SK-N-SH (cell line): ENCODE data around the gene LARP6. TPM values are rescaled to one million over a fixed set of nuclear protein-coding genes. Genes with fewer than 3 reads are reported as not detected.
"Not testable (repeated sequence)": the region's sequence is repeated elsewhere in the genome, so short reads cannot be mapped to it uniquely, and the experiment has no call there.

Experiments
- CTCF ChIA-PET: fragments of 300-600, 350-600 bp; formaldehyde crosslinking; extraction: SDS; loops from one replicate; lab custom pipeline; 2021; lab: Yijun Ruan, JAX
- POLR2A ChIA-PET: fragments of 350-600 bp; sonication (Branson Sonifier 250); formaldehyde crosslinking; extraction: SDS; loops from one replicate; lab custom pipeline; 2020; ENCODE audit warnings: antibody characterized with exemption, inconsistent platforms; lab: Yijun Ruan, JAX
- DNase-seq: peaks from one replicate; pipeline ENCODE4 v3.0.0; 2012
- H2AFZ ChIP-seq: fragments of 200-600 bp; sonication (generic); 2 replicates; pipeline ENCODE4 v1.8.1; 2016; ENCODE audit warnings: antibody characterized with exemption, mild to moderate bottlenecking, low read depth
- H3F3A ChIP-seq: fragments of 200-600 bp; sonication (generic); replicated peaks from 2 replicates; pipeline ENCODE3; 2016; ENCODE audit warnings: antibody characterized with exemption, mild to moderate bottlenecking; ENCODE audit not compliant: insufficient read depth
- H3K27ac ChIP-seq, 2 experiments: fragments of 200-500 bp in 1 of 2; fragments of 200-600 bp in 1 of 2; sonication (Bioruptor generic) in 1 of 2; sonication (generic), shearing (Covaris generic) in 1 of 2; 2 replicates each; pipeline versions ENCODE4 v1.5.1 to v1.6.1; 2014 to 2016; ENCODE audit warnings: low read depth in 2 of 2, inconsistent platforms in 1 of 2, low read length in 1 of 2, mild to moderate bottlenecking in 1 of 2, mixed read lengths in 1 of 2
- H3K27me3 ChIP-seq: fragments of 200-600 bp; sonication (generic), shearing (Covaris generic); 2 replicates; pipeline ENCODE4 v1.6.1; 2016; ENCODE audit warnings: mixed run types; ENCODE audit not compliant: insufficient read depth
- H3K36me3 ChIP-seq, 2 experiments: fragments of 200-500 bp in 1 of 2; fragments of 200-600 bp in 1 of 2; sonication (Bioruptor generic) in 1 of 2; sonication (generic) in 1 of 2; replicated peaks in 1 of 2; 2 replicates each; pipeline versions ENCODE3 to v1.5.1; 2014 to 2016; ENCODE audit warnings: low read length in 1 of 2, mild to moderate bottlenecking in 1 of 2; ENCODE audit not compliant: insufficient read depth in 2 of 2, control insufficient read depth in 1 of 2
- H3K4me1 ChIP-seq, 2 experiments: fragments of 200-500 bp in 1 of 2; fragments of 200-600 bp in 1 of 2; sonication (Bioruptor generic) in 1 of 2; sonication (generic), shearing (Covaris generic) in 1 of 2; 2 replicates each; pipeline versions ENCODE4 v1.5.1 to v1.6.1; 2014 to 2016; ENCODE audit warnings: low read depth in 1 of 2, low read length in 1 of 2, mixed run types in 1 of 2; ENCODE audit not compliant: insufficient read depth in 2 of 2, control insufficient read depth in 1 of 2
- H3K4me2 ChIP-seq: fragments of 200-600 bp; sonication (generic), shearing (Covaris generic); 2 replicates; pipeline ENCODE4 v1.6.1; 2017; ENCODE audit warnings: mixed run types
- H3K4me3 ChIP-seq, 2 experiments: fragments of 200-500 bp in 1 of 2; fragments of 200-600 bp in 1 of 2; sonication (Bioruptor generic) in 1 of 2; sonication (generic), shearing (Covaris generic) in 1 of 2; 2 replicates each; pipeline versions ENCODE4 v1.5.1 to v1.8.1; 2014 to 2016; ENCODE audit warnings: low read depth in 2 of 2, inconsistent platforms in 1 of 2, low read length in 1 of 2, mild to moderate bottlenecking in 1 of 2, mixed read lengths in 1 of 2, moderate library complexity in 1 of 2
- H3K79me2 ChIP-seq: fragments of 200-600 bp; sonication (generic); 2 replicates; pipeline ENCODE4 v1.8.1; 2017; ENCODE audit warnings: mild to moderate bottlenecking; ENCODE audit not compliant: insufficient read depth
- H3K9ac ChIP-seq: fragments of 200-600 bp; sonication (generic); 2 replicates; pipeline ENCODE4 v1.6.1; 2017; ENCODE audit warnings: mixed run types
- H3K9me2 ChIP-seq: fragments of 200-600 bp; sonication (generic); 2 replicates; pipeline ENCODE4 v1.6.1; 2017; ENCODE audit warnings: mixed run types
- H3K9me3 ChIP-seq: fragments of 200-600 bp; sonication (generic); 2 replicates; pipeline ENCODE4 v1.6.1; 2017; ENCODE audit warnings: mixed run types, mild to moderate bottlenecking, moderate library complexity
- H4K20me1 ChIP-seq: fragments of 200-600 bp; sonication (generic); 2 replicates; pipeline ENCODE4 v1.6.1; 2017; ENCODE audit warnings: mild to moderate bottlenecking, mixed run types; ENCODE audit not compliant: insufficient read depth
- ELF1 ChIP-seq: IDR thresholded peaks from 2 replicates; pipeline ENCODE4 v1.4.0; 2012
- FOSL2 ChIP-seq: IDR thresholded peaks from 2 replicates; pipeline ENCODE4 v1.4.0; 2012; ENCODE audit warnings: low read depth, mild to moderate bottlenecking, moderate library complexity, borderline replicate concordance
- FOXM1 ChIP-seq: IDR thresholded peaks from 2 replicates; pipeline ENCODE4 v1.4.0; 2012; ENCODE audit warnings: low read depth, mild to moderate bottlenecking
- RAD21 ChIP-seq: IDR thresholded peaks from 2 replicates; pipeline ENCODE4 v1.6.1; 2012; ENCODE audit warnings: mild to moderate bottlenecking, low read length
- TEAD4 ChIP-seq: IDR thresholded peaks from 2 replicates; pipeline ENCODE4 v1.4.0; 2012; ENCODE audit warnings: mild to moderate bottlenecking, borderline replicate concordance; ENCODE audit not compliant: insufficient read depth
- WGBS: methylation state at CpG from one replicate; pipeline ENCODE4 v1.1.6; 2017; ENCODE audit warnings: low lambda C conversion rate; 5-methylcytosine and 5-hydroxymethylcytosine counted together
- polyA plus RNA-seq, 3 experiments: library from polyadenylated mRNA; depleted of rRNA; stranded (reverse); fragments of >200 nt; gene quantifications; 2 replicates each; pipeline ENCODE4 v1.2.3, GENCODE V29; 2012
- TF ChIP-seq, protein P1 (sequence below): IDR thresholded peaks from 2 replicates; pipeline ENCODE4 v1.4.0; 2012; ENCODE audit warnings: low read depth, borderline replicate concordance
- TF ChIP-seq, protein P2 (sequence below): IDR thresholded peaks from 2 replicates; pipeline ENCODE4 v1.4.0; 2012; ENCODE audit warnings: low read depth, borderline replicate concordance

LARP6 gene
- polyA plus RNA-seq, 1 of the 3 experiments (the other 2 are of a cell fraction): 236 TPM

DNA sequence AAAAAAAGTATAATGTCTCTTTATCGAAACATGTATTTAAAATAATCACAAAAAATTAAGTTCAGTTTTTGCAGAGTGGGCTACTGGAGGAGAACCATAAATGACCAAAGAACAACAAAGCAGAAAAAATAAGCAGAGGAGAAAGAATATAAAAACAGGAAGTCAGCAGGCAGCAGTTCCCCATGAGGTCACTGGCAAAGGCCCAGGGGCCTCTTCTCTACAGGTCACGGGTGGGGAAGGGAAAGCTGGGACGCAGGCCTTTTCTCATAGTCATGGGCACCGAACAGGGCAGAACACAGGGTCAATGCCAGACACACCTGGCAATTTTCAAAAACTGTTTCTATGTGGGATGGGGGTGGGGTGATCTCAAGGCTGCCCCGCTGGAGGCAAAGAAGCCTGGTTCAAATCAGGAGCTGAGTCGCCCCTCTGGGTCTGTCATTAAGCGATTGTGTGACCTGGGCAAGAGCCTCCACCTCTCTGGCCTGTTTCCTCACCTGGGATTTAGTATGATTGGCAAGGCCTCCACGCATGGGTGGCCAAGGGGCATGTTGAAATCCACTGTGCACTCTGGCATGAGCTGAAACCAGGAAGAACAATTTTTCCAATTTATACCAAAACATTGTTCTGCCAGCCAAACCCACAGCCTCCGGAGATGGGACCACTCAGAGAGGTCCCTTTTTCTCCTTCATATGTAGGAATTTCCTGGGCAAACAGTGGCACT, 46.8 kb downstream of the LARP6 start:
- H3K4me2 ChIP-seq: no peak overlapping the region
- ChIA-PET CTCF (interaction anchor here (0.5 to 1.5 kb wide), 3 partner anchors 9 to 979 kb away, joined by 3 to 7 read pairs (median 3); no protein-coding TSS in a partner anchor), POLR2A (no interaction called here)
- DNase-seq: no peak
- H3F3A ChIP-seq: peaks cover 23% of the 10 kb centered on the region
- no peaks in the 10 kb centered on the region for H4K20me1 ChIP-seq
- no peaks in the 10 kb centered on the region for H3K79me2 ChIP-seq
- H3K4me3 ChIP-seq: no peak overlapping the region
- WGBS: 87% methylated on average over 8 of the region's 9 CpGs
- no peaks in the 10 kb centered on the region for H3K9me3 ChIP-seq
- H3K4me1 ChIP-seq: peaks cover 0 to 26% of the 10 kb centered on the region in 2 experiments; a peak in 1 of 4 replicates
- no peak overlapping the region for H3K9ac ChIP-seq
- peak overlapping the region; percentile 45 for H2AFZ ChIP-seq
- H3K27me3 ChIP-seq: no peaks in the 10 kb centered on the region
- no peaks in the 10 kb centered on the region for H3K36me3 ChIP-seq
- TF ChIP-seq TEAD4 (no peak), FOSL2 (no peak), ELF1 (no peak), RAD21 (no peak), FOXM1 (no peak)
- TF ChIP-seq, protein P1, sequence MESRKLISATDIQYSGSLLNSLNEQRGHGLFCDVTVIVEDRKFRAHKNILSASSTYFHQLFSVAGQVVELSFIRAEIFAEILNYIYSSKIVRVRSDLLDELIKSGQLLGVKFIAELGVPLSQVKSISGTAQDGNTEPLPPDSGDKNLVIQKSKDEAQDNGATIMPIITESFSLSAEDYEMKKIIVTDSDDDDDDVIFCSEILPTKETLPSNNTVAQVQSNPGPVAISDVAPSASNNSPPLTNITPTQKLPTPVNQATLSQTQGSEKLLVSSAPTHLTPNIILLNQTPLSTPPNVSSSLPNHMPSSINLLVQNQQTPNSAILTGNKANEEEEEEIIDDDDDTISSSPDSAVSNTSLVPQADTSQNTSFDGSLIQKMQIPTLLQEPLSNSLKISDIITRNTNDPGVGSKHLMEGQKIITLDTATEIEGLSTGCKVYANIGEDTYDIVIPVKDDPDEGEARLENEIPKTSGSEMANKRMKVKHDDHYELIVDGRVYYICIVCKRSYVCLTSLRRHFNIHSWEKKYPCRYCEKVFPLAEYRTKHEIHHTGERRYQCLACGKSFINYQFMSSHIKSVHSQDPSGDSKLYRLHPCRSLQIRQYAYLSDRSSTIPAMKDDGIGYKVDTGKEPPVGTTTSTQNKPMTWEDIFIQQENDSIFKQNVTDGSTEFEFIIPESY: no peak
- TF ChIP-seq, protein P2, sequence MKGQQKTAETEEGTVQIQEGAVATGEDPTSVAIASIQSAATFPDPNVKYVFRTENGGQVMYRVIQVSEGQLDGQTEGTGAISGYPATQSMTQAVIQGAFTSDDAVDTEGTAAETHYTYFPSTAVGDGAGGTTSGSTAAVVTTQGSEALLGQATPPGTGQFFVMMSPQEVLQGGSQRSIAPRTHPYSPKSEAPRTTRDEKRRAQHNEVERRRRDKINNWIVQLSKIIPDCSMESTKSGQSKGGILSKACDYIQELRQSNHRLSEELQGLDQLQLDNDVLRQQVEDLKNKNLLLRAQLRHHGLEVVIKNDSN: no peak
- TF ChIP-seq, all 33 proteins: peak for 0
- Histone ChIP-seq H3K9me2 (no peaks in the 10 kb centered on the region), H3K27ac (no peak overlapping the region)

DNA sequence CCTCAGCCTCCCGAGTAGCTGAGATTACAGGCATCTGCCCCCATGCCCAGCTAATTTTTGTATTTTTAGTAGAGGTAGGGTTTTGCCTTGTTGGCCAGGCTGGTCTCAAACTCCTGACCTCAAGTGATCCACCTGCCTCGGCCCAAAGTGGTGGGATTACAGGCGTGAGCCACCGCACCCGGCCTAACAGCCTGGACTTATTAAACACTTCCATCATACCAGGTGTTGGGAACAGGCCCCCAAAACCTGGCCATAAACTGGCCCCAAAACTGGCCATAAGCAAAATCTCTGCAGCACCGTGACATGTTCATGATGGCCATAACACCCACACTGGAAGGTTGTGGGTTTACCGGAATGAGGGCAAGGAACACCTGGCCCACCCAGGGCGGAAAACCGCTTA, 49.6 kb downstream of the LARP6 start:
- CTCF ChIA-PET: interaction anchor here (1.5 kb wide), 1 partner anchor 21 kb away, joined by 6 read pairs; no protein-coding TSS in a partner anchor
- WGBS: 97% methylated on average over 5 of the region's 9 CpGs
- H3K9ac ChIP-seq, H3K27me3 ChIP-seq, H3K9me2 ChIP-seq, H3K9me3 ChIP-seq, H3K4me2 ChIP-seq, H3K79me2 ChIP-seq, H2AFZ ChIP-seq, DNase-seq, H3K36me3 ChIP-seq, H3K27ac ChIP-seq, POLR2A ChIA-PET, H3K4me3 ChIP-seq, H4K20me1 ChIP-seq: not testable (repeated sequence)
- Histone ChIP-seq H3K4me1 (peaks cover 0 to 41% of the 10 kb centered on the region in 2 experiments; a peak in 3 of 4 replicates), H3F3A (peaks cover 51% of the 10 kb centered on the region)
